A549 (cell line): ENCODE measurements around the gene ATP11A. TPM values are rescaled to one million over a fixed set of nuclear protein-coding genes. Genes with fewer than 3 reads are reported as not detected.

ENCODE experiments used
- ATAC-seq, 2 experiments: fragments of 200-7000 bp in 1 of 2; fragments of >200 bp in 1 of 2; cut with Nextera tagmentation in 1 of 2; cut with Tn5 transposase in 1 of 2; 3 replicates each; pipeline versions ENCODE4 v1.8.0 to v1.9.1; 2018 to 2020; ENCODE audit warnings: mild to moderate bottlenecking in 1 of 2, moderate library complexity in 1 of 2
- CTCF ChIA-PET: fragments of 300-600 bp; sonication (Branson Sonifier 250); formaldehyde crosslinking; extraction: SDS; loops from one replicate; lab custom pipeline; 2021; ENCODE audit warnings: antibody characterized with exemption, inconsistent platforms; lab: Yijun Ruan, JAX
- POLR2A ChIA-PET: fragments of 350-600 bp; formaldehyde crosslinking; extraction: SDS; loops from one replicate; lab custom pipeline; 2021; ENCODE audit warnings: antibody characterized with exemption, inconsistent platforms; lab: Yijun Ruan, JAX
- DNase-seq, 2 experiments: peaks; one replicate each; pipeline versions ENCODE4 v3.0.0 to v3.0.0-alpha.2; 2011 to 2016; ENCODE audit warnings: low read depth in 1 of 2, low spot score in 1 of 2
- FAIRE-seq: peaks from 2 replicates; lab custom pipeline; 2011; peaks lifted over from hg19 to GRCh38; lab: Jason Lieb, UNC
- H3K27ac ChIP-seq, 2 experiments: fragments of >200 bp; sonication (Bioruptor Twin); formaldehyde crosslinking; 3 replicates each; pipeline ENCODE4 v1.5.1; 2016 to 2017
- H3K4me1 ChIP-seq: fragments of >200 bp; sonication (Bioruptor Twin); formaldehyde crosslinking; 3 replicates; pipeline ENCODE4 v1.6.1; 2016
- H3K4me2 ChIP-seq: fragments of >200 bp; sonication (Bioruptor Twin); formaldehyde crosslinking; 3 replicates; pipeline ENCODE4 v1.6.1; 2016
- H3K4me3 ChIP-seq: fragments of >200 bp; sonication (Bioruptor Twin); formaldehyde crosslinking; 3 replicates; pipeline ENCODE4 v1.5.1; 2016
- H3K9me3 ChIP-seq: fragments of >200 bp; sonication (Bioruptor Twin); formaldehyde crosslinking; 3 replicates; pipeline ENCODE4 v1.6.1; 2016
- ATOH8 ChIP-seq: fragments of 250-450 bp; sonication (Bioruptor Pico); IDR thresholded peaks from 2 replicates; pipeline ENCODE4 v1.5.0; 2020; ENCODE audit warnings: low read depth, mild to moderate bottlenecking, moderate library complexity
- CBX2 ChIP-seq: fragments of 200-600 bp; sonication (generic); IDR thresholded peaks from 2 replicates; pipeline ENCODE4 v1.6.1; 2016; ENCODE audit warnings: low read depth, mild to moderate bottlenecking, borderline replicate concordance
- ELK1 ChIP-seq: fragments of 150-350 bp; IDR thresholded peaks from 2 replicates; pipeline ENCODE4 v1.6.1; 2014; ENCODE audit warnings: low read depth, mild to moderate bottlenecking, low read length
- EP300 ChIP-seq, 2 experiments: fragments of >200 bp; sonication (Bioruptor Twin); formaldehyde crosslinking; IDR thresholded peaks; 2 replicates in 1 of 2; 3 replicates in 1 of 2; pipeline ENCODE4 v1.6.1; 2016 to 2017
- FOSB ChIP-seq: fragments of 250-450 bp; sonication (Bioruptor Pico); IDR thresholded peaks from 2 replicates; pipeline ENCODE4 v1.5.0; 2020; ENCODE audit warnings: mild to moderate bottlenecking, moderate library complexity
- HOXB13 ChIP-seq: fragments of 250-450 bp; sonication (Bioruptor Pico); IDR thresholded peaks from 2 replicates; pipeline ENCODE4 v1.5.0; 2020; ENCODE audit warnings: low read depth, mild to moderate bottlenecking, moderate library complexity
- HOXB5 ChIP-seq: fragments of 250-450 bp; sonication (Bioruptor Pico); IDR thresholded peaks from 2 replicates; pipeline ENCODE4 v1.5.0; 2020; ENCODE audit warnings: mild to moderate bottlenecking, moderate library complexity
- MAFK ChIP-seq: fragments of 450-650 bp; IDR thresholded peaks from 2 replicates; pipeline ENCODE4 v1.6.1; 2014; ENCODE audit not compliant: partially characterized antibody
- MAX ChIP-seq: IDR thresholded peaks from 2 replicates; pipeline ENCODE4 v1.6.1; 2012
- MYC ChIP-seq: IDR thresholded peaks from 2 replicates; pipeline ENCODE4 v1.6.1; 2012; ENCODE audit warnings: mild to moderate bottlenecking, inconsistent platforms, low read length, improper control_type of control experiment, borderline replicate concordance
- NFE2L2 ChIP-seq: fragments of 150-350 bp; conservative IDR thresholded peaks from 2 replicates; pipeline ENCODE4 v1.6.1; 2014; ENCODE audit warnings: low read length
- NR3C1 ChIP-seq: fragments of >200 bp; sonication (Bioruptor Twin); formaldehyde crosslinking; IDR thresholded peaks from 3 replicates; pipeline ENCODE4 v1.6.1; 2017
- PHF8 ChIP-seq: fragments of 200-600 bp; sonication (generic); IDR thresholded peaks from 2 replicates; pipeline ENCODE4 v1.6.1; 2016; ENCODE audit warnings: low read depth, mild to moderate bottlenecking, antibody characterized with exemption, moderate library complexity, borderline replicate concordance
- RAD21 ChIP-seq, 2 experiments: fragments of >200 bp in 1 of 2; sonication (Bioruptor Twin) in 1 of 2; formaldehyde crosslinking in 1 of 2; IDR thresholded peaks in 1 of 2; conservative IDR thresholded peaks in 1 of 2; 2 replicates in 1 of 2; 3 replicates in 1 of 2; pipeline ENCODE4 v1.6.1; 2012 to 2018; ENCODE audit warnings: inconsistent platforms in 1 of 2
- RARB ChIP-seq: fragments of 250-450 bp; sonication (Bioruptor Pico); IDR thresholded peaks from 2 replicates; pipeline ENCODE4 v1.8.0; 2021; ENCODE audit warnings: mild to moderate bottlenecking, moderate library complexity
- RCOR1 ChIP-seq: fragments of 150-350 bp; IDR thresholded peaks from 2 replicates; pipeline ENCODE4 v1.6.1; 2014; ENCODE audit warnings: antibody characterized with exemption, low read length, low read depth
- RFX5 ChIP-seq: fragments of 450-650 bp; IDR thresholded peaks from 2 replicates; pipeline ENCODE4 v1.7.1; 2014; ENCODE audit warnings: antibody characterized with exemption, mild to moderate bottlenecking, moderate library complexity
- RNF2 ChIP-seq: fragments of 200-600 bp; sonication (generic); IDR thresholded peaks from 2 replicates; pipeline ENCODE4 v1.6.1; 2016; ENCODE audit warnings: low read depth, mild to moderate bottlenecking, antibody characterized with exemption, moderate library complexity, borderline replicate concordance
- SREBF2 ChIP-seq: fragments of 450-650 bp; IDR thresholded peaks from 2 replicates; pipeline ENCODE4 v1.6.1; 2014; ENCODE audit warnings: mild to moderate bottlenecking, moderate library complexity
- TFCP2L1 ChIP-seq: fragments of 250-450 bp; sonication (Bioruptor Pico); IDR thresholded peaks from 2 replicates; pipeline ENCODE4 v1.5.0; 2021; ENCODE audit warnings: mild to moderate bottlenecking
- TP53 ChIP-seq: fragments of 250-450 bp; sonication (Bioruptor Pico); IDR thresholded peaks from 2 replicates; pipeline ENCODE4 v1.5.0; 2021; ENCODE audit warnings: mild to moderate bottlenecking, moderate library complexity
- ZFP36 ChIP-seq: fragments of 450-650 bp; IDR thresholded peaks from 2 replicates; pipeline ENCODE4 v1.6.1; 2014; ENCODE audit warnings: borderline replicate concordance; ENCODE audit not compliant: partially characterized antibody
- ZNF302 ChIP-seq: fragments of 250-450 bp; sonication (Bioruptor Pico); IDR thresholded peaks from 2 replicates; pipeline ENCODE4 v1.9.0; 2021; ENCODE audit warnings: inconsistent platforms, mild to moderate bottlenecking, moderate library complexity
- WGBS: methylation state at CpG from one replicate; pipeline ENCODE4 v1.1.6; 2017; ENCODE audit errors: missing lambda C conversion rate; 5-methylcytosine and 5-hydroxymethylcytosine counted together
- polyA plus RNA-seq, 4 experiments: library from polyadenylated mRNA; depleted of rRNA in 3 of 4; stranded (reverse); fragments of >200 nt; fragmentation: RNase III in 1 of 4; extraction: RNeasy Plus Mini Kit Qiagen cat#74134 plus additional on column Dnase treatment in 1 of 4; gene quantifications; 2 replicates in 3 of 4; 3 replicates in 1 of 4; pipeline ENCODE4 v1.2.3, GENCODE V29; 2011 to 2017
- TF ChIP-seq, protein P1 (sequence below): fragments of >200 bp; sonication (Bioruptor Twin); formaldehyde crosslinking; IDR thresholded peaks from 3 replicates; pipeline ENCODE4 v1.5.1; 2016

Gene ATP11A
- polyA plus RNA-seq, 2 of the 4 experiments (the other 2 are of a cell fraction): 4.1 to 8.0 TPM

DNA sequence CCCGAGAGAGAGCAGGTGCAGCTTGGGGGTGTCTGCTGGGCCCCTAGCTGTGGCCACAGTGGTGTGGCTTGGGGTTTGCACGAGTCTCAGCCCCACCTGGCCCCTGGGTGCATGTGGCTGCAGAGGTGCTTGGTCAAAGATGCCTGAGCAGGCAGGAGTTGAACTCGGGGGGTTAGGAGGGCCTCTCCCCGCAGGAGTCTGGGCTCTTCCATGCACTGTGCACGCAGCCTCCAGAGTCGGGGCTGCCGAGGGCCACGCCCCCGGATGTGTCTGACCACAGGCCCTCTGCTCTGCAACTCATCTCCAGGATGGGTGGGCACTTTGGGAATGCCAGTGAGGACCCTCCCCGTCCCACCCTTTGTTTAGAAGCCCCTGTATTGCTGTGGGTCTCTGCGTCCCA lies 187.7 kb downstream of the ATP11A start:
- no peaks in the 10 kb centered on the region for H3K4me1 ChIP-seq
- ATAC-seq: no peak
- no peak for FAIRE-seq
- H3K27ac ChIP-seq: no peak overlapping the region
- ChIA-PET POLR2A (no interaction called here), CTCF (interaction anchor here (2.0 kb wide), 1 partner anchor 237 kb away, joined by 6 read pairs; no protein-coding TSS in a partner anchor)
- WGBS: 95% methylated on average over 4 of the region's 11 CpGs
- TF ChIP-seq MAFK: no peak
- TF ChIP-seq RAD21 (conservative IDR thresholded peaks at IDR 0.05 in 1 of 2, IDR thresholded peaks at IDR 0.05 in 1 of 2): no peak
- TF ChIP-seq CBX2: no peak
- no peak for TF ChIP-seq RARB (CRISPR knock-in tag)
- TF ChIP-seq RCOR1: no peak
- TF ChIP-seq HOXB13 (CRISPR knock-in tag): no peak
- TF ChIP-seq ELK1: no peak
- no peak for TF ChIP-seq ZNF302
- no peak for TF ChIP-seq ZFP36
- no peak for TF ChIP-seq RFX5
- no peak for TF ChIP-seq RNF2
- TF ChIP-seq TP53 (CRISPR knock-in tag): no peak
- TF ChIP-seq FOSB (CRISPR knock-in tag): no peak
- TF ChIP-seq, protein P1, sequence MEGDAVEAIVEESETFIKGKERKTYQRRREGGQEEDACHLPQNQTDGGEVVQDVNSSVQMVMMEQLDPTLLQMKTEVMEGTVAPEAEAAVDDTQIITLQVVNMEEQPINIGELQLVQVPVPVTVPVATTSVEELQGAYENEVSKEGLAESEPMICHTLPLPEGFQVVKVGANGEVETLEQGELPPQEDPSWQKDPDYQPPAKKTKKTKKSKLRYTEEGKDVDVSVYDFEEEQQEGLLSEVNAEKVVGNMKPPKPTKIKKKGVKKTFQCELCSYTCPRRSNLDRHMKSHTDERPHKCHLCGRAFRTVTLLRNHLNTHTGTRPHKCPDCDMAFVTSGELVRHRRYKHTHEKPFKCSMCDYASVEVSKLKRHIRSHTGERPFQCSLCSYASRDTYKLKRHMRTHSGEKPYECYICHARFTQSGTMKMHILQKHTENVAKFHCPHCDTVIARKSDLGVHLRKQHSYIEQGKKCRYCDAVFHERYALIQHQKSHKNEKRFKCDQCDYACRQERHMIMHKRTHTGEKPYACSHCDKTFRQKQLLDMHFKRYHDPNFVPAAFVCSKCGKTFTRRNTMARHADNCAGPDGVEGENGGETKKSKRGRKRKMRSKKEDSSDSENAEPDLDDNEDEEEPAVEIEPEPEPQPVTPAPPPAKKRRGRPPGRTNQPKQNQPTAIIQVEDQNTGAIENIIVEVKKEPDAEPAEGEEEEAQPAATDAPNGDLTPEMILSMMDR: no peak
- no peak for TF ChIP-seq EP300 (IDR thresholded peaks at IDR 0.05)
- no peak for TF ChIP-seq ATOH8 (CRISPR knock-in tag)
- TF ChIP-seq MAX: no peak
- no peak overlapping the region for H3K4me2 ChIP-seq
- no peak for DNase-seq
- no peak overlapping the region for H3K4me3 ChIP-seq
- H3K9me3 ChIP-seq: no peaks in the 10 kb centered on the region

DNA sequence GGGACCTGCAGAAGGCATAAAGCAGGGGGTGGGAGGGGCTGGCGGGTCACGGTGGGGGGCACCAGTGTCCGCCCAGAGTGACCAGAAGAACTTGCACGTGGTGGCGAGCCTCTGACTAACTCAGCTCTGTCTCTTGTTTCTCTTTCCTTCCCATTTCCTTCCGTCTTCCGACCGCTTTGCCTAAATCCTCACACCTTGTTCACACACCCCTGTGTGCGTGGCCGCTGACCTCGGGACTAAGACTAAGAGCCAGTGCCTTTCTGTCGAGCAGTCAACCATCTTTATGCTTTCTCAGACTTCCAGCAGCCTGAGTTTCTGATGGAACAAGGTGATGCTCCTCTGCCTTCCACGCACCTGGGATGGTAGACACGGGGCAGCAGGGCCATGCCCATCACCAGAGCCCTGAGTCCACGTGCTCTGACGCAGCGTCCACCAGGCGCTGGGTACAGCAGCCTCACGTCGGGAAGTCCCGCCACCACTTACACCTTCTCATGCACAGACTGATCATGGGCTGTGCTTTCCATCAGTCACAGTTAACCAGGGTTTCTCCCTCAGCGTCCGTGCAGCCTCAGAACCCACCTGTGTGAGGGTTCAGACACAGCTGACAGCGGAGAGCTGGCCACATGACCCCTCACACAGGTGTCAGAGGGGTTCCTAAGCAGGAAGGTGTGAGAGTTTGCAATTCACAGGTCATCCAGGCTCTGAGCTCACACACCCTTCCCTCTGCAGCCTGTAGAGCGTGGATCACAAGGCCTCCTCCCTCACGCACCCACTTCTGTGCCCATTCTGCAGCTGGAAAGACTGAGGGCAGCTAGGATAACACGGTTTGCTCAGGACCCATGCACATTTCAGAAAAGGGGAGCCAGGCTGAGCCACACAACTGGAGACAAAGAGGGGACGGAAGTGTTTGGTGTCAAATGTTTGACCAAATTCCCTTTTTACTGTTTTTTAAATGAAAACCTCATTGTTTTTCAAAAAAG lies 188.4 kb downstream of the ATP11A start:
- Histone ChIP-seq H3K9me3 (no peaks in the 10 kb centered on the region), H3K4me1 (no peaks in the 10 kb centered on the region), H3K27ac (no peak overlapping the region), H3K4me3 (no peak overlapping the region), H3K4me2 (no peak overlapping the region)
- 90% methylated on average over 25 of the region's 28 CpGs for WGBS
- FAIRE-seq (no peak), ATAC-seq (no peak), DNase-seq (no peak)
- ChIA-PET CTCF (interaction anchor here (1.0 kb wide), 1 partner anchor 262 kb away, joined by 3 read pairs; no protein-coding TSS in a partner anchor), POLR2A (no interaction called here)
- TF ChIP-seq MAX (no peak), FOSB (CRISPR knock-in tag) (no peak), HOXB5 (no peak), TFCP2L1 (CRISPR knock-in tag) (no peak), ATOH8 (CRISPR knock-in tag) (no peak), PHF8 (no peak), ELK1 (no peak), MYC (no peak), TP53 (CRISPR knock-in tag) (no peak), RFX5 (no peak), SREBF2 (no peak), NFE2L2 (no peak), NR3C1 (no peak), RARB (CRISPR knock-in tag) (no peak)
